Activated CD4-positive, alpha-beta T cell treated with anti-CD3 and anti-CD28 coated beads, Interleukin-2, amount 50 U/mL, for 48 hours (primary cell): Measurements from ENCODE around the gene VGLL4.
"Not testable (repeated sequence)": the region's sequence is repeated elsewhere in the genome, so short reads cannot be mapped to it uniquely, and the experiment has no call there.

Experiments used
- DNase-seq, 2 experiments: peaks; one replicate each; pipeline ENCODE4 v3.0.0-alpha.2; 2020

VGLL4 gene

DNA sequence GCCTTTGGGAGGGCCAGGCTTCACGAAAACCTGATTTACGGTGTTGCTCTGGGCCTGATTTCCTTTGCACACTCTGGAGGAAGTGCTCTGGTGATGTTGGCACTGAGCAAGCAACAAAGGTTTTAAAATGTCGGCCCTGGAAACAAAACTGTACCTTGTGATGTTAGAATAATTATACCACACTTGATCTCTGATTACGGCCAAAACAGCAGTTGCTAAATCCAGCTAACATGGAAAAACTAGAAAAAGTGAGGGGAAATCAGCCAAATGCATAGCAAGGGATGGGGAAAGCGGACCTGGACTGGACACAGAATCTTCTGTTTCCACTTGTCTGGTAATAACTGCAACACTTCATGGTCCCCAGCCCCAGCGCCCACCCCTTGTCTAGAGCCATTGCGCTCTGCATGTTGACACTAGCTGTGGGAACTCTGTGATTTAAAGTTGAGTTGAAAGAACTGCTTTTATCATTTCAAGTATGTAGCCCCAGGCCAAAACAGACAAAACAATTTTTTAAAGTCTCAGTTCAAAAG lies 120.1 kb downstream of the VGLL4 start:
- DNase-seq: no peak

DNA sequence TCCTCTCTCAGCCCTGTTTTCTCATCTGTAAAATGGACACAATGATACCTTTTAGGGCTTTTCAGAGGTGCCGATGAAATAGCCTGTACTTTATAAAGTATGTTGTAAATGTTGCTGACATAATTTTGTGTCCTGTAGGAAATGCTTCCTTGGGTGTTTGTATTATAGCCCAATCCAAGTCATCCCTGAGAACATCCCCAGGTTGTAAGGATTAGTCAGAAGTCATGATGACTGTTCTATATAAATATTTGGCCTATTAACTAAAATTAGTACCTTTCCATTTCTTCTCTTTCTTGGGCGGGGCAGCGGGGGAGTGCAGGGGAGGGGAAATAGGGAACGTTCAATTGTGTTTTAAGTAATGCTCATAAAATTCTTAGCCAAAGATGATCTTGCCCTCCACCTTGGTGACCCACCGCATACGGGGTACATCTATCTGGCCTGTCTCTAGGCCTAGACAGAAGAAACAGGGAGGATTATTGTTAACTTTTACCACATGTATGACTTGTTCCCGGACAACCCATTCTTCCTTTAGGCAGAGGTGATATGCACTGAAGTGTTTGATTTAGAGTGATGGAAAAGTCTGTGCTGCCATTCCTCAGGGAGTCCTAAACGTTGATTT lies 120.7 kb downstream of the VGLL4 start:
- DNase-seq: no peak

DNA sequence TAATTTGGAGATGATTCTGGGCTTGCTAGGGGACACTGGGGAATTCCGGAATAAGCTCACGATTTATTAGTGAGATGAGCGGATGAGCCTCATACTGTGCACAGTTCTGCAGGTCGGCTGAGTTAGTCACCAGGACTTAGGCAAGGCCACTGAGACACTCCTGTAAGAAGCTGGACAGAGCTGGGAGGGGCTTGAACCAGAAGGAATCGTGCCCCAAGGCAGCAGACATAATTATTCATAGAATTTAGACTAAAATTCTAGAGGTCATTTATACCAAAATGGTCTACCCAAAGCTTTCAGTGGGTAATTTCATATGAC lies 121.4 kb downstream of the VGLL4 start:
- no peak for DNase-seq

DNA sequence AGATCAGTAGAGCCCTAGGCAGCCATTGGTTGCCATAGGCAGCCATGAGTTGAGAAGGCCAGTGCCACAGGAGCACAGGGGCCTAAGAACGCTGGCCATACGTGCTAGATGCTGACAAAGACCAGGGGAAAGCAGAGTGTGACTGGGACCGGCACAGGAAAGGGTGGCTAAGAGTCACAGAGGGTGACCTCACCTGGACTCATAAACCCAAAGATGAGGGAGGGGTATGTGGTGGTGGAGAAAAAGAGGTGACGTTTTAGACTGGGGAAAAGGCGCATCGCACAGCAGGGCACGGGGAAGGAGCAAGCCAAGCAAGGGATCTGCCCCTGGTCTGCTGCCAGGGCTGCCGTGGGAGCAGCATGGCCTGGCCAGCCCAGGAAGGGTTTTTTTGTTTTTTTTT lies 122.5 kb downstream of the VGLL4 start:
- no peak for DNase-seq

DNA sequence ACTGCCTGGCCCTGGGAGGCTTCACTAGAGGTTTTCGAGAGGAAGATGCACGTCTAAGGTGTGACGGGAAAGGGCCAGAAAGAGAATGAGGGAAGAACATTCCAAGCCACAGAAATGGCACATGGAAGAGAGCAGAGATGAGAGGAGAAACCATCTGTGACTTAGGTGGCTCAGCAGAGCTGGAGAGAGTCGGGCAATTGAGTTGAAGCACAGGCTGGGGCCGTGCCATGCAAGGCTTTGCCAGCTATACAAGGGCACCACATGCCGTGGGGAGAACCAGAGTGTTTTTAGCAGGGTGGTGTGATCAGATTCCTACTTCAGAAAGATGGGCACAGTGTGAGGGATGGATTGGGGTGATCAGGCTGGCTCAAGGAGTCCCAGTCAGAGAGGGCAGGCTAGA lies 126.1 kb downstream of the VGLL4 start:
- no peak for DNase-seq

DNA sequence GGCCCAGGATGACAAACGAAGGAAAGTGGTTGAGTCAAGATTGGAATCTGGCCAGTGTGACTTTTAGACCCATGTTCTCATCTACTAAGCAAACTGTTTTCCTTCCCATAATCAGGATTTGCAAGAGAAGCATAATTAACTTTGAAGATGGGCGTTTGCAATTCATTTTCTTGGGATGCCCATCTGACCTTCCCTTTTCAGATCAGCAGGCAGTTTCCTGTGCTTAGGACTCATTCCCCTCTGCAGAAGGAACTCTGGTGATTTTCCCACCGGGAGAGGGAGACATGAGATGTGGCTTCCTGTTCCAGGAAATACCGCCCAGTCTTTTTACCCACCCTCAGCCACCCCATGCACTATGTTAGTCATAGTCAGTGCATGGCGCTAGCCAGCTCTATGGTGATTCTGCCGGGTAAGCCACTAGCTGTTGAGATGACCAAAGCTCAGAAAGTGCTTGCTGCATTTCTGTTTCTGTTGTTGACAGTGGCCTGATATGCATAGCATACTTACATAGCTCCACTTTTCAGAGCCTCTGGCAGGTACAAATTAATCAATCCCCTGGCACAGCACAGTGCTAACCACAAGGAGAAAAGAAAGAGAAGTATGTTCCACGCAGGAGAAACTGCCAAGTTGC lies 129.4 kb downstream of the VGLL4 start:
- DNase-seq: no peak

DNA sequence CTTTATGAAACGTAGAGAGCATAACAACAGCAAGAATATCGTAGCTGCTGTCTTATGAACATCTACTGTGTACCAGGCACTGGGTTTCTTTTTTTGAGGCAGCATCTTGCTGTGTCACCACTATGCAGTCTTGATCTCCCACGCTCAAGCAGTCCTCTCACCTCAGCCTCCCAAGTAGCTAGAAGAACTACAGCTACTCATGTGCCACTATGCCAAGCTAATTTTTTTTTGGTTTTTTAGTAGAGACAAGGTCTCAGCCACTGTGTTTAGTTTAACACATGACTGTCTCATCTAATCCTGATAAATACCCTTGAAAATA lies 129.9 kb downstream of the VGLL4 start:
- DNase-seq: no peak

DNA sequence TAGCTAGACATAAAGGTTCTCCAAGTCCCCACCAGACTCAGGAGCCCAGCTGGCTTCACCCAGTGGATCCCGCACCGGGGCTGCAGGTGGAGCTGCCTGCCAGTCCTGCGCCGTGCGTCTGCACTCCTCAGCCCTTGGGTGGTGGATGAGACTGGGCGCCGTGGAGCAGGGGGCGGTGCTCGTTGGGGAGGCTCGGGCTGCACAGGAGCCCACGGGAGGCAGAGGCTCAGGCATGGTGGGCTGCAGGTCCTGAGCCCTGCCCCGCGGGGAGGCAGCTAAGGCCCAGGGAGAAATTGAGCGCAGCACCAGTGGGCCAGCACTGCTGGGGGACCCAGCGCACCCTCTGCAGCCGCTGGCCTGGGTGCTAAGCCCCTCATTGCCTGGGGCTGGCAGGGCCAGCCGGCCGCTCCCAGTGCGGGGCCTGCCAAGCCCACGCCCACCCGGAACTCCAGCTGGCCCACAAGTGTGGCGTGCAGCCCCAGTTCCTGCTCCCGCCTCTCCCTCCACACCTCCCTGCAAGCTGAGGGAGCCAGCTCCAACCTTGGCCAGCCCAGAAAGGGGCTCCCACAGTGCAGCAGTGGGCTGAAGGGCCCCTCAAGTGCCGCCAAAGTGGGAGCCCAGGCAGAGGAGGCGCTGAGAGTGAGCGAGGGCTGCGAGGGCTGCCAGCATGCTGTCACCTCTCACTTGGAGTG lies 130.4 kb downstream of the VGLL4 start:
- DNase-seq: not testable (repeated sequence)

DNA sequence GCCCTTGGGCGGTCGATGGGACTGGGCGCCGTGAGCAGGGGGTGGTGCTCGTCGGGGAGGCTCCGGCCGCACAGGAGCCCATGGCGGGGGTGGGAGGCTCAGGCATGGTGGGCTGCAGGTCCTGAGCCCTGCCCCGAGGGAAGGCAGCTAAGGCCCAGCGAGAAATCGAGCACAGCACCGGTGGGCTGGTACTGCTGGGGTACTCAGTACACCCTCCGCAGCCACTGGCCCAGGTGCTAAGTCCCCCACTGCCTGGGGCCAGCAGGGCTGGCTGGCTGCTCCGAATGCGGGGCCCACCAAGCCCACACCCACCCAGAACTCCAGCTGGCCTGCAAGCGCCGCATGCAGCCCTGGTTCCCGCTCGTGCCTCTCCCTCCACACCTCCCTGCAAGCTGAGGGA lies 132.1 kb downstream of the VGLL4 start:
- DNase-seq: not testable (repeated sequence)

DNA sequence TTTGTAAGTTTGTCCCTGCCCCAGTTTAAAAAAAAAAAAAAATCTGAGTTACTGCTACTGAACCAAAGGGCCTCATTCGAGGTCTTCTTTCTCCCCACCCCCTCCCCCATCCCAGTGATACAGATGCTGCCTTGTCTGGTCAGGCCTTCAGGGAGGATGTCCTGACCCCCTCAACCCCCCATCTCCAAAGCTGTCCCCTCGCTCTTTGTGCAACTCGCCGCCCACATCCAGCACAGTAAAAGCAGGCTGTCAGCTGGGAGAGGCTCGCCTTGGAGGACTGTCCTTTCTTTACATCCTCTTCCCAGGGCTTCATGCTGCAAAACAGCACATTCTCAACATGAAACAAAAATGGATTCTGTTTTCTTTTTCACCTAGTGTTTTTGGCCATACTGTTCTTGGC lies 133.4 kb downstream of the VGLL4 start:
- no peak for DNase-seq

DNA sequence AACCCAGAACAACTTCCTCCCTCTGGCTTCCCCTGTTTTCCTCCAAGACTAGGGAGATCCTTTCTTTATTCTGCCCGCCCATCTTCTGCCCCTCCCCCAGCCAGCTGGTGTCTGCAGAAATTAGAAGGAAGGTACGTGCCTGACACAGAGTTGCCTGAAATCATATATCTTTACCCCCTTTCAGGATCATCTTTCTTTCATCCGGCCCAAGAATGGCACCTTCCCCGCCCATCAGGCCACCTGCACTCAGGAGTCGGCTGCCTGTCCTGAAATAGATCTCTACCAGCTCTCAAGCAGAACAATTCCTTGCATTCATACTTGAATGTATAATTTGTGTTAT lies 133.7 kb downstream of the VGLL4 start:
- no peak for DNase-seq

DNA sequence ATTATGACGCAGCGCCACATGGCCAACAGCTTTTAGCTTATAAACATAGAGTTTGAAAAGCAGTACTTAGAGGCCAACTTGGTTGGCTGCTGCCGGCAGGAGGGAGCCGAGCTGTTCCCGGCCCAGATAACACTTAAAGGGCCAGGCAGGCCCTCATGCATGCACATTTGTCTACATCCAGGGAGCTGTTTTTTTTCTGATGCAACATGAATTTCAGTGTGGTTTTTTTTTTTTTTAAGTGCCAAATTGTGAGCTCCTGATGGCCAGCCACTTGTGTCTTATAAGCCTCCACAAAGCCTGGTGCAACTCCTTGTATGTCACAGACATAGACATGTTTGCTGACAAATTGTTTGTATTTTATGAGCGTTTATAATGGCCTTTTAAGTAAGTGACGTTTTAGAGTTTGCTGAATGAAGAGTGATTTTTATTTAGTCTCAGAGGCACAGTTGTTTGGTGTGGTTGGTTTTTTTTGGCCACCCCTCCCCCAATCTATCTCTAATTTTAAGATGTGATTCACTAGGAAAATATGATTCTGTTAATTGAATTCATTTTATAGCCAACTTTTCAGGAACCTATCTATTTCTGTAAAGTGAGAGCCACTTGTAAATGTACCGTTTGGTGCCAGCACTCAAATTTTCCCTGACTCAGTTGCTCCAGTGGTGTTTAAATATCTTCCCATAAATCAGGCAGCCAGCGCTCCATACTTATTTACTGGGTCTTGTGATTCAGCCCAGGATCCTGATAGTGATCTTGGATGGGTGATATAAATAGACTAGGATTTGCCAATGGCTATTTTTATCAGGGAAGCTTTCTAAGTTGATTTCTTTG lies 134.3 kb downstream of the VGLL4 start:
- DNase-seq: no peak

DNA sequence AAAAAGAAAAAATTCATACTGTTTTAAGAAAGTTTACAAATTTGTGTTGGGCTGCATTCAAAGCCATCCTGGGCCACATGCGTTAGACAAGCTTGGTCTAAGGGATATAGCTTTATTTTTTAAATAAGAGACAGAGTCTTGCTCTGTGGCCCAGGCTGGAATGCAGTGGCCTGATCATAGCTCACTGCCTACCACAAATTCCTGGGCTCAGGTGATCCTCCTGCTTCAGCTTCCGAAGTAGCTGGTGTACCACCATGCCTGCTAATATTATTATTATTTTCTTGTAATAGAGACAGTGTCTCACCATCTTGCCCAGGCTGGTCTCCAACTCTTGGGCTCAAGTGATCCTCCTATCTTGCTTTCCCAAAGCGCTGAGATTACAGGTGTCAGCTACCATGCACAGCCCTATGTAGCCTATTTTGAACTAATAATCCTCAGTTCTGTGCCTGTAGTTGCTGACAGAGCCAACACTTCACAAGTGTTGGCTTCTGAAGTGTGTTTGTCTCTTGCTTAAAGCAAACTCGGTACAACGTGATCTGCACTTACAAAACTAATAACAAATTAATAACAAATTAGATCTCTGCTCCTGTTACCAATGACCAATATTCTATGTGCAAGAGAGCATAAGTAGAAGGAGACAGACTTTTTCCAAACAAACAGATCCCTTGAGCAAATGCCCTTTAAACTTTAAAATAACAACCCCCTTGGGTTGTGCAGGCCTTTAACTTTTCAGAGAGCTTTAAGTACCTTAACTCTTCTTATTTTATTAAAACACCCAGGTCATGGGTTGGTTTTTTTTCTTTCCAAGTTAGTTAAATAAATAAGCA lies 135.2 kb downstream of the VGLL4 start:
- DNase-seq: no peak

DNA sequence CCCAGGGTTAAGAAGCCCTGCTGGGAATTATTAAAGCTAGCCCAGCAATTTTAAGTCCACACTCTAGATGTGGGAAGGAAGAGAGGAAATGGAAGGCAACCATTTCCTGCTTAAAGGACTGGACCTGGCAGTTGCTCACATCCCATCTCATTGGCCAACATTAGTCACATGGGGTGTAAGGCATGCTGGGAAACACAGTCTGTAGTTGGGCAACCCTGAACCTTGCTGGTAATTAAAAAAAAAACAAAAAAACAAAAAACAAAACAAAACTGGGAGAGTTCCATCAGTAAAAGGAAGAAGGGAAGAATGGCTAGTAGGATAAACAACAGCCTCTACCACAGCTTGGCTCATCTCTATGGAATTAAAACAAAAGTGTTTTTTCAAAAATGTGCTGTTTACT lies 136.0 kb downstream of the VGLL4 start:
- DNase-seq: no peak
